Measurements from ENCODE around the gene LIFR. TPM values are rescaled to one million over a fixed set of nuclear protein-coding genes. Genes with fewer than 3 reads are reported as not detected.

LIFR gene
- total and polyA plus RNA-seq, 10 donors = 6.8 to 191 (median 93.3) TPM

DNA sequence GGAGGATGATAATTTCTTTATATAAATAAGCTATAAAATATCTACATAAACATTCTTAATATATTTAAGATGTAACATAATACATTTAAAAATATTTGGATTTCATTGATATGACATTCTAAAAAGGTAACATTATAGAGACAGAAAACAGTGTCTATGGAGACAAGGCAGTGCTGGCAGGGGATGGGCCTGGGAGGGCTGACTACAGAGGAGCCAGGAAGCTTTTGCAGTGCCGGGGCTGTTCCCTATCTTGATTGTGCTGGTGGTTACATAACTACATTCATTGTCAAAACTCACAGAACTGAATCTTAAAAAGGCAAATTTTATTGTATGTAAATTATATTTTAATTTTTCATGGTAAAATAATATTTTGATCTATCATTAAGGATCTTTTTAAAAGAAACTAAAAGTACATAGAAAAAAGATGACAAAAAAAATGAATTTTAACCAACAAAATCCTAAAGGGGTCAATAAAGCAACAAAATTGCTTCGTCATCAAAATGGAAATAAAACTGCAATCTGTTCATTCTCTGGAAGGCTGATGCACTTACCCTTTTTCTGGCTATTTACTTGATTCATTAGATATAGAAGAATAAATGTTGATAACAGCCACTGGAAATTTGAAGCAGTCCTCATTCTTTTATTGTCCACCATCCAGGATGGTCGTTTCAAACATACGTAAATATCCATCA lies 26.3 kb downstream of the LIFR start:
- no peak for DNase-seq
- Histone ChIP-seq H3K9me3 (peaks cover 0 to 10% (median 0%) of the 10 kb centered on the region in 8 donors), H3K27ac (no peak overlapping the region), H3K36me3 (peaks cover 0 to 19% (median 0%) of the 10 kb centered on the region in 6 donors), H3K27me3 (replicated peaks in 1 of 7) (peaks cover 0 to 10% (median 0%) of the 10 kb centered on the region in 7 donors), H3K4me1 (peaks cover 0 to 38% (median 13%) of the 10 kb centered on the region in 6 donors), H3K4me3 (no peak overlapping the region)
- TF ChIP-seq POLR2AphosphoS5 (IDR thresholded peaks at IDR 0.05) = no peak
- TF ChIP-seq, protein P1, sequence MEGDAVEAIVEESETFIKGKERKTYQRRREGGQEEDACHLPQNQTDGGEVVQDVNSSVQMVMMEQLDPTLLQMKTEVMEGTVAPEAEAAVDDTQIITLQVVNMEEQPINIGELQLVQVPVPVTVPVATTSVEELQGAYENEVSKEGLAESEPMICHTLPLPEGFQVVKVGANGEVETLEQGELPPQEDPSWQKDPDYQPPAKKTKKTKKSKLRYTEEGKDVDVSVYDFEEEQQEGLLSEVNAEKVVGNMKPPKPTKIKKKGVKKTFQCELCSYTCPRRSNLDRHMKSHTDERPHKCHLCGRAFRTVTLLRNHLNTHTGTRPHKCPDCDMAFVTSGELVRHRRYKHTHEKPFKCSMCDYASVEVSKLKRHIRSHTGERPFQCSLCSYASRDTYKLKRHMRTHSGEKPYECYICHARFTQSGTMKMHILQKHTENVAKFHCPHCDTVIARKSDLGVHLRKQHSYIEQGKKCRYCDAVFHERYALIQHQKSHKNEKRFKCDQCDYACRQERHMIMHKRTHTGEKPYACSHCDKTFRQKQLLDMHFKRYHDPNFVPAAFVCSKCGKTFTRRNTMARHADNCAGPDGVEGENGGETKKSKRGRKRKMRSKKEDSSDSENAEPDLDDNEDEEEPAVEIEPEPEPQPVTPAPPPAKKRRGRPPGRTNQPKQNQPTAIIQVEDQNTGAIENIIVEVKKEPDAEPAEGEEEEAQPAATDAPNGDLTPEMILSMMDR (IDR thresholded peaks at IDR 0.05 in 8 of 11, conservative IDR thresholded peaks at IDR 0.05 in 3 of 11) = no peak
- TF ChIP-seq POLR2A (IDR thresholded peaks at IDR 0.05) = no peak
- intact Hi-C loops (cut with DNase I; ENCODE audit: low total_unique reads) = no loop called here
- WGBS, 5 donors = 66 to 77% (median 67%) methylated on average over 4 of the region's 4 CpGs

DNA sequence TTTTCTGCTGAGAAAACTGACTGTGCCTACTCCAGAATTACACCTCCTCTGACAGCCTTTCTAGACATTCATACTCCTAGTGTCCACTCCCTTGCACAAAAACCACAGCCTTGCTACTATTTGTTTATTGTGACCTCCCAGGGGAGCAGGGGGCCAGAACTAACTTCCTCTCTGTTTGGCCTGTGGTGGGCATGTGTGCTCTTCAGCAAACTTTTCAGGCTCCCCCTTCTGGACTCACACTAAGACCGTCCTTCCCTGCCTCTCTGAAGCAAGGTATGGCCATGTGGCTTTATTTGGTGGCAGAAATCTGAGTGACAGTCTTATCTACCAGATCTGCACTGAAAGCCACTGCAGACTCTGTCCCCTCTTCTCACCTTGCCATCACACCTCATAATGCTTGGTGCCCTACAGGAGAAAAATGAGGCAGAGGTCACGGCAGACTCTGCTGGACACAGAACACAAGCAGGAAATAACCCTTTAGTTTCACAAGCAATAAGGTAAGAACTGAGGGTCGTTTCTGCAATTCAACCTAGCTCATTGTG lies 28.2 kb downstream of the LIFR start:
- WGBS, 5 donors = 36 to 46% (median 37%) methylated on average over 3 of the region's 3 CpGs
- H3K27me3 ChIP-seq (replicated peaks in 1 of 7) = peaks cover 0 to 23% (median 0%) of the 10 kb centered on the region in 7 donors
- TF ChIP-seq POLR2A (IDR thresholded peaks at IDR 0.05) (no peak), POLR2AphosphoS5 (IDR thresholded peaks at IDR 0.05) (no peak)
- TF ChIP-seq, protein P1 (IDR thresholded peaks at IDR 0.05 in 8 of 11, conservative IDR thresholded peaks at IDR 0.05 in 3 of 11) = no peak
- no peak for DNase-seq
- no peak overlapping the region for H3K4me3 ChIP-seq
- peaks cover 0 to 37% (median 0%) of the 10 kb centered on the region in 6 donors for H3K36me3 ChIP-seq
- H3K4me1 ChIP-seq = peaks cover 0 to 30% (median 8%) of the 10 kb centered on the region in 6 donors
- peaks cover 0 to 10% (median 0%) of the 10 kb centered on the region in 8 donors for H3K9me3 ChIP-seq
- intact Hi-C loops (cut with DNase I; ENCODE audit: low total_unique reads) = no loop called here
- no peak overlapping the region for H3K27ac ChIP-seq

DNA sequence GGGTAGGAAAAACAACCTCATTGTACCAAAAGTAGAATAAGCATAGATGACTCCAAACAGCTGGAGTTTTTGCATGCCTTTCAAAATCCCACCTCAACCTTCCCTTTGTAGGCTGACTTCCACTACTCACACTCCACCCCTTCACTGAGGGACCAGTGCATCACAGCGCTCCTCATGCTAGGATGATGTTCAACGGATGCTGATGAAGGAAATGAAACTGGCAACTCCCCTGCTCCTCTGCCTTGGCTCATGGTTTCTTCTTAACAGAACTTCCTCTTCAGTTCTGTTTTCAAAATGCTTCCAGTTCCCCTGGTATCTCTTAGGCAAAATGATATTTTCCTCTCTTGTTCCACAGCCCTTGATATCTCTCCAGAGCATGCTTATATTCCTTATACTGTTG lies 29.0 kb downstream of the LIFR start:
- Histone ChIP-seq H3K4me3 (no peak overlapping the region), H3K36me3 (peaks cover 0 to 44% (median 0%) of the 10 kb centered on the region in 6 donors), H3K9me3 (peaks cover 0 to 10% (median 0%) of the 10 kb centered on the region in 8 donors), H3K27ac (no peak overlapping the region), H3K27me3 (replicated peaks in 1 of 7) (peaks cover 0 to 27% (median 0%) of the 10 kb centered on the region in 7 donors), H3K4me1 (peaks cover 0 to 22% (median 5%) of the 10 kb centered on the region in 6 donors)
- TF ChIP-seq POLR2A (IDR thresholded peaks at IDR 0.05) = no peak
- TF ChIP-seq, protein P1 (IDR thresholded peaks at IDR 0.05 in 8 of 11, conservative IDR thresholded peaks at IDR 0.05 in 3 of 11) = no peak
- TF ChIP-seq POLR2AphosphoS5 (IDR thresholded peaks at IDR 0.05) = no peak
- DNase-seq = no peak
- intact Hi-C loops (cut with DNase I; ENCODE audit: low total_unique reads) = no loop called here
- WGBS, 5 donors = 31 to 65% (median 46%) methylated on average over 2 of the region's 2 CpGs

DNA sequence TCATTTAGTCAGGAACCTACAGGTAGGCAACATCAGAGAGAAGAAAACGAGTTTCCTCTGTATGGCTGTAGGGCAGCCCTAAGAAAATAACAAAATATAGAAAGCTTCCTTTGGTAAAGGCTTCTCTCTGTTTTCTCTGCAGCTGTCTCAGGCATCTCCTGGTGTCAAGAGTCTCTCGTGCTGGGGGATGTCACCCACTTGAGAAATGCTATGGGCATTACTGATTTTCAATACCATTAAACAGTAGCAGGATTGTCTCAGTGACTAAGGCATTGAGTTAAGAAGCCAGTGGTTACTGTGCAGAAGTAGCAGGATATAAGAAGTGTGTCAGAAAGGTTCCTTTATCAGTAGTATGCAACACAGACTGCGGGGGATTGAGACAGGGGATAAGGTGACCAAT lies 32.4 kb downstream of the LIFR start:
- WGBS, 5 donors = 76 to 87% (median 78%) methylated on average over 3 of the region's 3 CpGs
- intact Hi-C loops (cut with DNase I; ENCODE audit: low total_unique reads) = no loop called here
- Histone ChIP-seq H3K36me3 (peaks cover 0 to 58% (median 11%) of the 10 kb centered on the region in 6 donors), H3K27ac (no peak overlapping the region), H3K4me3 (no peak overlapping the region), H3K4me1 (peaks cover 0 to 11% (median 4%) of the 10 kb centered on the region in 6 donors), H3K9me3 (peaks cover 0 to 5% (median 0%) of the 10 kb centered on the region in 8 donors), H3K27me3 (replicated peaks in 1 of 7) (peaks cover 0 to 34% (median 0%) of the 10 kb centered on the region in 7 donors)
- DNase-seq = no peak
- TF ChIP-seq, protein P1 (IDR thresholded peaks at IDR 0.05 in 8 of 11, conservative IDR thresholded peaks at IDR 0.05 in 3 of 11) = no peak
- TF ChIP-seq POLR2A (IDR thresholded peaks at IDR 0.05) (no peak), POLR2AphosphoS5 (IDR thresholded peaks at IDR 0.05) (no peak)
